RWPE2 (cell line): Measurements from ENCODE around the gene UBE2E3.
"Not testable (repeated sequence)": the region's sequence is repeated elsewhere in the genome, so short reads cannot be mapped to it uniquely, and the experiment has no call there.

Experiments used
- ATAC-seq: fragments of 200-7000 bp; cut with Tn5 transposase; 3 replicates; pipeline ENCODE4 v1.9.1; 2021; ENCODE audit warnings: low read depth
- DNase-seq: peaks from one replicate; pipeline ENCODE4 v3.0.0-alpha.2; 2020; ENCODE audit warnings: low spot score
- H3K27ac ChIP-seq: fragments of 450-650 bp; 2 replicates; pipeline ENCODE4 v1.5.1; 2017; ENCODE audit warnings: mild to moderate bottlenecking; ENCODE audit not compliant: poor library complexity, severe bottlenecking
- H3K27me3 ChIP-seq: fragments of 250-450 bp; sonication (Bioruptor Pico); 2 replicates; pipeline ENCODE4 v1.5.1; 2021; ENCODE audit warnings: mild to moderate bottlenecking, moderate library complexity; ENCODE audit not compliant: insufficient read depth, poor library complexity, severe bottlenecking
- H3K36me3 ChIP-seq: fragments of 250-450 bp; sonication (Bioruptor Pico); 2 replicates; pipeline ENCODE4 v1.5.1; 2020; ENCODE audit warnings: low read depth, mild to moderate bottlenecking, moderate library complexity
- H3K4me1 ChIP-seq: fragments of 250-450 bp; sonication (Bioruptor Pico); 2 replicates; pipeline ENCODE4 v1.5.1; 2021; ENCODE audit warnings: mild to moderate bottlenecking, moderate library complexity; ENCODE audit not compliant: insufficient read depth, poor library complexity, severe bottlenecking
- H3K4me3 ChIP-seq: fragments of 250-450 bp; sonication (Bioruptor Pico); 2 replicates; pipeline ENCODE4 v1.5.1; 2021; ENCODE audit warnings: mild to moderate bottlenecking, moderate library complexity; ENCODE audit not compliant: severe bottlenecking
- H3K9me3 ChIP-seq: fragments of 250-450 bp; sonication (Bioruptor Pico); 2 replicates; pipeline ENCODE4 v1.5.1; 2021; ENCODE audit warnings: mild to moderate bottlenecking, moderate library complexity; ENCODE audit not compliant: severe bottlenecking
- CTCF ChIP-seq: fragments of 450-650 bp; IDR thresholded peaks from one replicate; pipeline ENCODE4 v1.5.1; 2017; ENCODE audit warnings: mild to moderate bottlenecking, moderate library complexity; ENCODE audit not compliant: poor library complexity, severe bottlenecking

Gene UBE2E3

DNA sequence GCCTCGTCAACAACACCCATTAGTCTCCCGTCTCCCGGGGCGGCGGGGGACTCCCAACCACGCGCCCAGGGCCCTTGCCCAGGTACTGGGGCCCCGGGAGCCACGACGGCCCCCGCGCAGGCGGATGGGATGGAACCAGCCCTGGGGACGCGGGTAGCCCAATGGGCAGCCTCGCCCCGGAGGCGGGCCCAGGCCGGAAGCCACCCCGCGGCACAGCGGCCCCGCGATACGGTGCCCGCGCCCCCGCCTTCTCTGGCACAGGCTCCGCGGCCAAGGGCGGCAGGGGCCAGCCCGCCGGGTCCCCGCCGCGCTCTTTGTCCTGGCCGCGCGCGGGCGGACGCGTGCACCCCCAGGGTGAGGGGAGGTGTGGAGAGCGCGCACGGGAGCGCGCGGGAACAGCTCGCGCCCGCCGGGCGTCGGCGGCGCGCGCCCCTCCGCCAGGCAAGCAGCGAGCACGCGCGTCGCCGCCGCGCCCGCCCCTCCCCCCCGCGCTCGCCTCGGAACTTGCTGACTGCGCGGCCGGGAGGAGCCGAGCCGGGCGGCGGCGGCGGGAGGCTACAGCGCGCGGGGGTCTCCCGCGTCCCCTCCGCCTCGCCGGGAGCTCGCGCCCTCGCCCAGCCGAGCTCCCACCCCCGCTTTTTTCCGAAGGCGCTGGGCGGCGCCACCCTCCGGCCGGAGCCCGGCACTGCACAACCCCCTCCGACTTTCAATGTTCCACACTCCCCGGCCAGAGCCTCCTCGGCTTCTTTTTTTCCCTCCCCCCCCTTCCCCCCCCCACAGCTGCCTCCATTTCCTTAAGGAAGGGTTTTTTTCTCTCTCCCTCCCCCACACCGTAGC lies at the start of gene UBE2E3:
UBE2E3 (plus strand) TSS at position 500 of the 837 bp plus-strand sequence. CDS start 1,438 bp downstream, outside the sequence.
- ATAC-seq (peak; percentile 57), DNase-seq (peak; percentile 48)
- peak within 1 kb of the TSS; percentile 96 for H3K4me3 ChIP-seq
- no peaks in the 10 kb centered on the region for H3K9me3 ChIP-seq
- peak within 1 kb of the TSS; percentile 76 for H3K27ac ChIP-seq
- peak; percentile 61 for TF ChIP-seq CTCF
- H3K27me3 ChIP-seq, result no peaks in the 10 kb centered on the region
- peaks cover 28% of the 10 kb centered on the region for H3K4me1 ChIP-seq
- peaks cover 30% of the 10 kb centered on the region for H3K36me3 ChIP-seq

- Histone ChIP-seq H3K27me3 (no peaks in the 10 kb centered on the region), H3K36me3 (no peaks in the 10 kb centered on the region), H3K4me3 (no peak overlapping the region), H3K27ac (no peak overlapping the region), H3K4me1 (no peaks in the 10 kb centered on the region), H3K9me3 (no peaks in the 10 kb centered on the region)
- ATAC-seq (no peak), DNase-seq (no peak)
- no peak for TF ChIP-seq CTCF
Observed at GRCh38 chr2:180931841-180932240, 48.6 kb upstream of the UBE2E3 start.

- H3K9me3 ChIP-seq, result no peaks in the 10 kb centered on the region
- H3K4me3 ChIP-seq, result no peak overlapping the region
- H3K27me3 ChIP-seq, result no peaks in the 10 kb centered on the region
- H3K4me1 ChIP-seq, result no peaks in the 10 kb centered on the region
- ATAC-seq (no peak), DNase-seq (no peak)
- H3K36me3 ChIP-seq, result no peaks in the 10 kb centered on the region
- H3K27ac ChIP-seq, result no peak overlapping the region
- TF ChIP-seq CTCF, result no peak
Observed at GRCh38 chr2:180933332-180933731, 47.1 kb upstream of the UBE2E3 start.

GRCh38 chr2:180934911-180935310 lies 45.5 kb upstream of the UBE2E3 start:
- TF ChIP-seq CTCF, result no peak
- Histone ChIP-seq H3K27ac (no peak overlapping the region), H3K4me3 (no peak overlapping the region), H3K4me1 (no peaks in the 10 kb centered on the region), H3K9me3 (no peaks in the 10 kb centered on the region), H3K27me3 (no peaks in the 10 kb centered on the region), H3K36me3 (no peaks in the 10 kb centered on the region)
- DNase-seq (no peak), ATAC-seq (no peak)

DNA sequence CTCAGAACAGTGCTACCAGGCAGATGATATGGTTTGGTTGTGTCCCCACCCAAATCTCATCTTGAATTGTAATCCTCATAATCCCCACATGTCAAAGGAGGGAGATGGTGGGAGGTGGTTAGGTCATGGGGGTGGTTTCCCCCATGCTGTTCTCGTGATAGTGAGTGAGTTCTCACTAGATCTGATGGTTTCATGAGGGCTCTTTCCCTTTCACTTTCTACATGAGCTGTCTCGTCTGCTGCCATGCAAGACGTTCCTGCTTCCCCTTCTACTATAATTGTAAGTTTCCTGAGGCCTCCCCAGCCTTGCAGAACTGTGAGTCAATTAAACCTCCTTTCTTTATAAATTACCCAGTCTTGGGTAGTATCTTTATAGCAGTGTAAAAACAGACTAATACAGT lies 42.9 kb upstream of the UBE2E3 start:
- not testable (repeated sequence) for H3K4me1 ChIP-seq, H3K4me3 ChIP-seq, DNase-seq, H3K27ac ChIP-seq, ATAC-seq, H3K9me3 ChIP-seq, H3K27me3 ChIP-seq, H3K36me3 ChIP-seq
